Activated gamma-delta T cell treated with anti-CD3 and anti-CD28 coated beads, Interleukin-2, amount 50 U/mL, for 16 hours (primary cell): ENCODE results near the gene MYL9.
"Not testable (repeated sequence)": the region's sequence is repeated elsewhere in the genome, so short reads cannot be mapped to it uniquely, and the experiment has no call there.

Experiments used
- DNase-seq: peaks from one replicate; pipeline ENCODE4 v3.0.0-alpha.2; 2020; ENCODE audit warnings: low read depth

Gene MYL9

GRCh38 chr20:36549942-36550789 is 8.8 kb downstream of the MYL9 start:
- no peak for DNase-seq

GRCh38 chr20:36550790-36551299 is 9.5 kb downstream of the MYL9 start:
- DNase-seq: no peak

GRCh38 chr20:36555248-36555647 is 13.9 kb downstream of the MYL9 start:
- no peak for DNase-seq

GRCh38 chr20:36562724-36563123 is 21.4 kb downstream of the MYL9 start:
- DNase-seq: no peak

- DNase-seq: no peak
Observed at GRCh38 chr20:36563374-36563773, 22.1 kb downstream of the MYL9 start.

- not testable (repeated sequence) for DNase-seq
Observed at GRCh38 chr20:36564078-36564725, 22.9 kb downstream of the MYL9 start.

- DNase-seq: not testable (repeated sequence)
Observed at GRCh38 chr20:36564726-36565121, 23.4 kb downstream of the MYL9 start.

GRCh38 chr20:36565520-36565919 is 24.2 kb downstream of the MYL9 start:
- DNase-seq: no peak

- no peak for DNase-seq
Observed at GRCh38 chr20:36569847-36570429, 28.6 kb downstream of the MYL9 start.

GRCh38 chr20:36571564-36572504 is 30.5 kb downstream of the MYL9 start:
- no peak for DNase-seq

GRCh38 chr20:36572701-36573102 is 31.4 kb downstream of the MYL9 start:
- peak; percentile 60 for DNase-seq

- peak; percentile 84 for DNase-seq
Observed at GRCh38 chr20:36573103-36573797, 31.9 kb downstream of the MYL9 start, which contains the start of gene TGIF2. TSS of gene TGIF2 (plus strand) at chr20:36573597. CDS start at chr20:36578775, 5,178 bp downstream.

- no peak for DNase-seq
Observed at GRCh38 chr20:36573798-36574365, 32.6 kb downstream of the MYL9 start.

GRCh38 chr20:36574366-36575135 is 33.2 kb downstream of the MYL9 start:
- peak; percentile 38 for DNase-seq

- no peak for DNase-seq
Observed at GRCh38 chr20:36576081-36576445, 34.7 kb downstream of the MYL9 start.

- no peak for DNase-seq
Observed at GRCh38 chr20:36578356-36579041, 37.2 kb downstream of the MYL9 start.

GRCh38 chr20:36579996-36580545 is 38.8 kb downstream of the MYL9 start:
- no peak for DNase-seq

- no peak for DNase-seq
Observed at GRCh38 chr20:36582322-36582721, 41.0 kb downstream of the MYL9 start.

GRCh38 chr20:36582821-36583220 is 41.5 kb downstream of the MYL9 start:
- no peak for DNase-seq
